GM23338 (cell line): Measurements from ENCODE around the gene KIRREL3. TPM values are rescaled to one million over a fixed set of nuclear protein-coding genes. Genes with fewer than 3 reads are reported as not detected.

Experiments used
- ATAC-seq: fragments of 200-7000 bp; cut with Tn5 transposase; 3 replicates; pipeline ENCODE4 v1.9.1; 2020
- DNase-seq: peaks from one replicate; pipeline ENCODE4 v3.0.0-alpha.2; 2015; ENCODE audit warnings: low spot score
- H2AFZ ChIP-seq: fragments of 200-600 bp; sonication (generic); 2 replicates; pipeline ENCODE4 v1.8.0; 2016; ENCODE audit warnings: antibody characterized with exemption, mild to moderate bottlenecking, moderate library complexity
- H3F3A ChIP-seq: fragments of 200-600 bp; sonication (generic); replicated peaks from 2 replicates; pipeline ENCODE4 v1.8.0; 2017; ENCODE audit warnings: antibody characterized with exemption, mixed run types, low read depth
- H3K27ac ChIP-seq: fragments of 200-600 bp; sonication (generic); 2 replicates; pipeline ENCODE4 v1.6.1; 2016; ENCODE audit warnings: low read depth
- H3K27me3 ChIP-seq: fragments of 200-600 bp; sonication (generic); 2 replicates; pipeline ENCODE4 v1.8.0; 2016; ENCODE audit warnings: mild to moderate bottlenecking, mixed run types, moderate library complexity; ENCODE audit not compliant: insufficient read depth
- H3K36me3 ChIP-seq: fragments of 200-600 bp; sonication (generic); 2 replicates; pipeline ENCODE4 v1.8.0; 2016; ENCODE audit warnings: mild to moderate bottlenecking; ENCODE audit not compliant: insufficient read depth
- H3K4me1 ChIP-seq: fragments of 200-600 bp; sonication (generic); 2 replicates; pipeline ENCODE4 v1.8.0; 2016; ENCODE audit warnings: mild to moderate bottlenecking, moderate library complexity; ENCODE audit not compliant: insufficient read depth
- H3K4me2 ChIP-seq: fragments of 200-600 bp; sonication (generic); 2 replicates; pipeline ENCODE4 v1.7.1; 2017; ENCODE audit warnings: mixed run types
- H3K4me3 ChIP-seq: fragments of 200-600 bp; sonication (generic); 2 replicates; pipeline ENCODE4 v1.6.1; 2016; ENCODE audit warnings: mixed run types
- H3K79me2 ChIP-seq: fragments of 200-600 bp; sonication (generic); replicated peaks from 2 replicates; pipeline ENCODE4 v1.8.0; 2017; ENCODE audit warnings: mild to moderate bottlenecking; ENCODE audit not compliant: insufficient read depth
- H3K9me2 ChIP-seq: fragments of 200-600 bp; sonication (generic); 2 replicates; pipeline ENCODE4 v1.8.0; 2017; ENCODE audit not compliant: insufficient read depth
- H4K20me1 ChIP-seq: fragments of 200-600 bp; sonication (generic); replicated peaks from 2 replicates; pipeline ENCODE4 v1.8.0; 2017; ENCODE audit warnings: mild to moderate bottlenecking; ENCODE audit not compliant: insufficient read depth
- H3K27ac Mint-ChIP-seq: 2 replicates; pipeline ENCODE4 v1.8.0; 2020; ENCODE audit warnings: inconsistent platforms, mild to moderate bottlenecking, moderate library complexity, mixed read lengths
- H3K27me3 Mint-ChIP-seq: 3 replicates; pipeline ENCODE4 v1.8.0; 2022; ENCODE audit warnings: low read depth, mild to moderate bottlenecking, moderate library complexity, mixed read lengths, inconsistent platforms; ENCODE audit not compliant: insufficient read depth, poor library complexity
- H3K36me3 Mint-ChIP-seq: 3 replicates; pipeline ENCODE4 v1.8.0; 2021; ENCODE audit warnings: low read depth, mild to moderate bottlenecking, inconsistent platforms, moderate library complexity, mixed read lengths
- H3K4me1 Mint-ChIP-seq: 3 replicates; pipeline ENCODE4 v1.8.0; 2020; ENCODE audit warnings: mild to moderate bottlenecking, inconsistent platforms, mixed read lengths
- H3K4me3 Mint-ChIP-seq: 3 replicates; pipeline ENCODE4 v1.8.0; 2021; ENCODE audit warnings: moderate library complexity, mild to moderate bottlenecking, inconsistent platforms, mixed read lengths
- H3K9me3 Mint-ChIP-seq: 3 replicates; pipeline ENCODE4 v1.8.0; 2020; ENCODE audit warnings: moderate library complexity, mild to moderate bottlenecking, inconsistent platforms, mixed read lengths
- EZH2 ChIP-seq: fragments of 200-600 bp; sonication (generic); IDR thresholded peaks from one replicate; pipeline ENCODE4 v1.8.0; 2017; ENCODE audit warnings: antibody characterized with exemption, mild to moderate bottlenecking, low read depth; ENCODE audit not compliant: unreplicated experiment
- EZH2phosphoT487 ChIP-seq: fragments of 200-600 bp; sonication (generic); IDR thresholded peaks from one replicate; pipeline ENCODE4 v1.8.1; 2018; ENCODE audit warnings: antibody characterized with exemption; ENCODE audit not compliant: unreplicated experiment
- JUNB ChIP-seq: IDR thresholded peaks from one replicate; pipeline ENCODE4 v1.6.1; 2016; ENCODE audit warnings: antibody characterized with exemption; ENCODE audit not compliant: unreplicated experiment
- POLR2AphosphoS5 ChIP-seq: IDR thresholded peaks from 2 replicates; pipeline ENCODE4 v1.6.1; 2016; ENCODE audit warnings: antibody characterized with exemption, low read depth
- STAT1 ChIP-seq: IDR thresholded peaks from one replicate; pipeline ENCODE4 v1.6.1; 2016; ENCODE audit warnings: antibody characterized with exemption; ENCODE audit not compliant: unreplicated experiment
- ZNF114 ChIP-seq: fragments of 250-450 bp; sonication (Bioruptor Pico); IDR thresholded peaks from 2 replicates; pipeline ENCODE4 v1.5.0; 2020; ENCODE audit warnings: mild to moderate bottlenecking, moderate library complexity
- polyA plus RNA-seq: library from polyadenylated mRNA; unstranded; fragments of >200 nt; fragmentation: Nextera tagmentation; extraction: Ambion mirVana; gene quantifications from 2 replicates; pipeline ENCODE4 v1.2.1, GENCODE V29; 2016
- total RNA-seq: library from RNA; depleted of rRNA; stranded (reverse); fragments of >200 nt; shearing (Covaris generic); gene quantifications from 2 replicates; pipeline ENCODE4 v1.2.3, GENCODE V29; 2014
- TF ChIP-seq, protein P1 (sequence below), 2 experiments: fragments of 200-600 bp in 1 of 2; sonication (generic) in 1 of 2; conservative IDR thresholded peaks; 2 replicates each; pipeline versions ENCODE4 v1.5.1 to v1.6.1; 2016 to 2017; ENCODE audit warnings: antibody characterized with exemption in 2 of 2, low read depth in 2 of 2, mild to moderate bottlenecking in 2 of 2, moderate library complexity in 1 of 2
- TF ChIP-seq, protein P2 (sequence below): IDR thresholded peaks from 2 replicates; pipeline ENCODE4 v1.6.1; 2016; ENCODE audit warnings: antibody characterized with exemption
- TF ChIP-seq, protein P3 (sequence below): IDR thresholded peaks from one replicate; pipeline ENCODE4 v1.6.1; 2018; ENCODE audit warnings: antibody characterized with exemption; ENCODE audit not compliant: unreplicated experiment

KIRREL3 gene
- total and polyA plus RNA-seq, 2 experiments from 2014 or later: 0.13 to 1.5 TPM

DNA sequence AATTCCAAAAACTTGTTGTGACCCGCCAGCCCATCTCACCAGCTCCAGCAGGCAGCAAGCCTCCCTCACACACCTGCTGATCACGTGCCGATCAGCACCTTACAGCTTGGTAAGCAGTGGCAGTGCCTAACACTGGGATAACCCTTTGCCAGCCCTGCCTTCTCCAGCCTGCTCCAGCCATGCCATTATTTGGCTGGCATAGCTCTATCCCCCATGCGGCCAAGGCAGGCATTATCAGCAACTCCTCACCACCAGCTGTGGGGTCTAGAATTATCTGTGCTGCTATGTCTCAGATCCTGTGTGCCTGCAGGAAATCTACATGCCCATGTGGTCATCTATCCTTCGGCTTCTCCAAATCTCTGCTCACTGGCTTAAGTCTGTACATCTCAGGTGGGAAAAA is 430.1 kb downstream of the KIRREL3 start:
- no peaks in the 10 kb centered on the region for H3K9me2 ChIP-seq
- H3F3A ChIP-seq: no peaks in the 10 kb centered on the region
- H3K27me3 ChIP-seq: no peaks in the 10 kb centered on the region
- H3K79me2 ChIP-seq: no peaks in the 10 kb centered on the region
- H3K9me3 Mint-ChIP-seq: no peaks in the 10 kb centered on the region
- H3K4me2 ChIP-seq: no peak overlapping the region
- H3K36me3 Mint-ChIP-seq: no peaks in the 10 kb centered on the region
- peaks cover 3% of the 10 kb centered on the region for H3K27me3 Mint-ChIP-seq
- peaks cover 5% of the 10 kb centered on the region for H3K4me1 ChIP-seq
- no peak for DNase-seq
- H3K4me3 Mint-ChIP-seq: no peak overlapping the region
- H4K20me1 ChIP-seq: no peaks in the 10 kb centered on the region
- no peak for TF ChIP-seq ZNF114 (CRISPR knock-in tag)
- TF ChIP-seq, protein P1, sequence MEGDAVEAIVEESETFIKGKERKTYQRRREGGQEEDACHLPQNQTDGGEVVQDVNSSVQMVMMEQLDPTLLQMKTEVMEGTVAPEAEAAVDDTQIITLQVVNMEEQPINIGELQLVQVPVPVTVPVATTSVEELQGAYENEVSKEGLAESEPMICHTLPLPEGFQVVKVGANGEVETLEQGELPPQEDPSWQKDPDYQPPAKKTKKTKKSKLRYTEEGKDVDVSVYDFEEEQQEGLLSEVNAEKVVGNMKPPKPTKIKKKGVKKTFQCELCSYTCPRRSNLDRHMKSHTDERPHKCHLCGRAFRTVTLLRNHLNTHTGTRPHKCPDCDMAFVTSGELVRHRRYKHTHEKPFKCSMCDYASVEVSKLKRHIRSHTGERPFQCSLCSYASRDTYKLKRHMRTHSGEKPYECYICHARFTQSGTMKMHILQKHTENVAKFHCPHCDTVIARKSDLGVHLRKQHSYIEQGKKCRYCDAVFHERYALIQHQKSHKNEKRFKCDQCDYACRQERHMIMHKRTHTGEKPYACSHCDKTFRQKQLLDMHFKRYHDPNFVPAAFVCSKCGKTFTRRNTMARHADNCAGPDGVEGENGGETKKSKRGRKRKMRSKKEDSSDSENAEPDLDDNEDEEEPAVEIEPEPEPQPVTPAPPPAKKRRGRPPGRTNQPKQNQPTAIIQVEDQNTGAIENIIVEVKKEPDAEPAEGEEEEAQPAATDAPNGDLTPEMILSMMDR (conservative IDR thresholded peaks at IDR 0.05; ENCODE audit: low read depth in 2 of 2): peak in 1 of 2 experiments; percentile 12; a peak in 2 of 4 replicates
- no peak for TF ChIP-seq POLR2AphosphoS5
- TF ChIP-seq STAT1: no peak
- H3K27ac Mint-ChIP-seq: no peak overlapping the region
- no peak for ATAC-seq
- H2AFZ ChIP-seq: no peak overlapping the region
- H3K27ac ChIP-seq: no peak overlapping the region
- peaks cover 13% of the 10 kb centered on the region; the same call in 2 of the 3 replicates for H3K4me1 Mint-ChIP-seq
- no peak overlapping the region for H3K4me3 ChIP-seq
- no peaks in the 10 kb centered on the region for H3K36me3 ChIP-seq

DNA sequence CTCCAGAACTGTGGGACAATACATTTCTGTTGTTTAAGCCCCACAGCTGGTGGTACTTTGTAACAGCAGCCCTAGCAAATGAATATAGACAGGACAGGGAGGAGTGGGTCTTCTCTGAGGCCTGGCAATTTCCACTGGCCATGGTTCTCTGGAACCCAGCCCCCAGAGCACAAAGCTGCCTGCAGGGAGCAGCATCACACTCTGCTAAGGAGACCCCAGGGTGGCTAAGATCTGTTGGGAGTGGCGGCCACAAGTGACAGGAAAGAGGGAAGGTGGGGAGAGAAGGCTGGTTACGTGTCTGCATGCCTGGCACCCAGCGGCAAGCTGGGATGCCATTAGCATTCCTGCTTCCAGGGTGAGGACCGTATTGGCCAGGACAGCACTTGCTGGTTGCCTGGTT is 433.2 kb downstream of the KIRREL3 start:
- Histone ChIP-seq H3K4me3 (no peak overlapping the region), H3K27me3 (no peaks in the 10 kb centered on the region; the same call in 1 of the 2 replicates), H3K79me2 (no peaks in the 10 kb centered on the region), H4K20me1 (no peaks in the 10 kb centered on the region), H3K36me3 (no peaks in the 10 kb centered on the region), H3K4me2 (no peak overlapping the region), H2AFZ (no peak overlapping the region), H3K4me1 (peaks cover 16% of the 10 kb centered on the region; the same call in 1 of the 2 replicates), H3K27ac (no peak overlapping the region), H3F3A (no peaks in the 10 kb centered on the region), H3K9me2 (no peaks in the 10 kb centered on the region)
- H3K4me3 Mint-ChIP-seq: no peak overlapping the region
- no peaks in the 10 kb centered on the region for H3K9me3 Mint-ChIP-seq
- no peaks in the 10 kb centered on the region for H3K36me3 Mint-ChIP-seq
- H3K27me3 Mint-ChIP-seq: peaks cover 7% of the 10 kb centered on the region
- DNase-seq: no peak
- H3K4me1 Mint-ChIP-seq: peaks cover 16% of the 10 kb centered on the region
- ATAC-seq: peak; percentile 41
- no peak overlapping the region for H3K27ac Mint-ChIP-seq
- TF ChIP-seq, protein P2, sequence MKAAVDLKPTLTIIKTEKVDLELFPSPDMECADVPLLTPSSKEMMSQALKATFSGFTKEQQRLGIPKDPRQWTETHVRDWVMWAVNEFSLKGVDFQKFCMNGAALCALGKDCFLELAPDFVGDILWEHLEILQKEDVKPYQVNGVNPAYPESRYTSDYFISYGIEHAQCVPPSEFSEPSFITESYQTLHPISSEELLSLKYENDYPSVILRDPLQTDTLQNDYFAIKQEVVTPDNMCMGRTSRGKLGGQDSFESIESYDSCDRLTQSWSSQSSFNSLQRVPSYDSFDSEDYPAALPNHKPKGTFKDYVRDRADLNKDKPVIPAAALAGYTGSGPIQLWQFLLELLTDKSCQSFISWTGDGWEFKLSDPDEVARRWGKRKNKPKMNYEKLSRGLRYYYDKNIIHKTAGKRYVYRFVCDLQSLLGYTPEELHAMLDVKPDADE: no peak
- TF ChIP-seq EZH2phosphoT487 (no peak), POLR2AphosphoS5 (no peak), EZH2 (no peak), JUNB (no peak)
- TF ChIP-seq, protein P3, sequence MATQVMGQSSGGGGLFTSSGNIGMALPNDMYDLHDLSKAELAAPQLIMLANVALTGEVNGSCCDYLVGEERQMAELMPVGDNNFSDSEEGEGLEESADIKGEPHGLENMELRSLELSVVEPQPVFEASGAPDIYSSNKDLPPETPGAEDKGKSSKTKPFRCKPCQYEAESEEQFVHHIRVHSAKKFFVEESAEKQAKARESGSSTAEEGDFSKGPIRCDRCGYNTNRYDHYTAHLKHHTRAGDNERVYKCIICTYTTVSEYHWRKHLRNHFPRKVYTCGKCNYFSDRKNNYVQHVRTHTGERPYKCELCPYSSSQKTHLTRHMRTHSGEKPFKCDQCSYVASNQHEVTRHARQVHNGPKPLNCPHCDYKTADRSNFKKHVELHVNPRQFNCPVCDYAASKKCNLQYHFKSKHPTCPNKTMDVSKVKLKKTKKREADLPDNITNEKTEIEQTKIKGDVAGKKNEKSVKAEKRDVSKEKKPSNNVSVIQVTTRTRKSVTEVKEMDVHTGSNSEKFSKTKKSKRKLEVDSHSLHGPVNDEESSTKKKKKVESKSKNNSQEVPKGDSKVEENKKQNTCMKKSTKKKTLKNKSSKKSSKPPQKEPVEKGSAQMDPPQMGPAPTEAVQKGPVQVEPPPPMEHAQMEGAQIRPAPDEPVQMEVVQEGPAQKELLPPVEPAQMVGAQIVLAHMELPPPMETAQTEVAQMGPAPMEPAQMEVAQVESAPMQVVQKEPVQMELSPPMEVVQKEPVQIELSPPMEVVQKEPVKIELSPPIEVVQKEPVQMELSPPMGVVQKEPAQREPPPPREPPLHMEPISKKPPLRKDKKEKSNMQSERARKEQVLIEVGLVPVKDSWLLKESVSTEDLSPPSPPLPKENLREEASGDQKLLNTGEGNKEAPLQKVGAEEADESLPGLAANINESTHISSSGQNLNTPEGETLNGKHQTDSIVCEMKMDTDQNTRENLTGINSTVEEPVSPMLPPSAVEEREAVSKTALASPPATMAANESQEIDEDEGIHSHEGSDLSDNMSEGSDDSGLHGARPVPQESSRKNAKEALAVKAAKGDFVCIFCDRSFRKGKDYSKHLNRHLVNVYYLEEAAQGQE: no peak
- TF ChIP-seq, protein P1 (conservative IDR thresholded peaks at IDR 0.05; ENCODE audit: low read depth in 2 of 2): peak in 1 of 2 experiments; percentile 59; a peak in 2 of 4 replicates
